ENCODE data around the gene ADCY10.
"Not testable (repeated sequence)": the region's sequence is repeated elsewhere in the genome, so short reads cannot be mapped to it uniquely, and the experiment has no call there.

The ADCY10 gene, protein sequence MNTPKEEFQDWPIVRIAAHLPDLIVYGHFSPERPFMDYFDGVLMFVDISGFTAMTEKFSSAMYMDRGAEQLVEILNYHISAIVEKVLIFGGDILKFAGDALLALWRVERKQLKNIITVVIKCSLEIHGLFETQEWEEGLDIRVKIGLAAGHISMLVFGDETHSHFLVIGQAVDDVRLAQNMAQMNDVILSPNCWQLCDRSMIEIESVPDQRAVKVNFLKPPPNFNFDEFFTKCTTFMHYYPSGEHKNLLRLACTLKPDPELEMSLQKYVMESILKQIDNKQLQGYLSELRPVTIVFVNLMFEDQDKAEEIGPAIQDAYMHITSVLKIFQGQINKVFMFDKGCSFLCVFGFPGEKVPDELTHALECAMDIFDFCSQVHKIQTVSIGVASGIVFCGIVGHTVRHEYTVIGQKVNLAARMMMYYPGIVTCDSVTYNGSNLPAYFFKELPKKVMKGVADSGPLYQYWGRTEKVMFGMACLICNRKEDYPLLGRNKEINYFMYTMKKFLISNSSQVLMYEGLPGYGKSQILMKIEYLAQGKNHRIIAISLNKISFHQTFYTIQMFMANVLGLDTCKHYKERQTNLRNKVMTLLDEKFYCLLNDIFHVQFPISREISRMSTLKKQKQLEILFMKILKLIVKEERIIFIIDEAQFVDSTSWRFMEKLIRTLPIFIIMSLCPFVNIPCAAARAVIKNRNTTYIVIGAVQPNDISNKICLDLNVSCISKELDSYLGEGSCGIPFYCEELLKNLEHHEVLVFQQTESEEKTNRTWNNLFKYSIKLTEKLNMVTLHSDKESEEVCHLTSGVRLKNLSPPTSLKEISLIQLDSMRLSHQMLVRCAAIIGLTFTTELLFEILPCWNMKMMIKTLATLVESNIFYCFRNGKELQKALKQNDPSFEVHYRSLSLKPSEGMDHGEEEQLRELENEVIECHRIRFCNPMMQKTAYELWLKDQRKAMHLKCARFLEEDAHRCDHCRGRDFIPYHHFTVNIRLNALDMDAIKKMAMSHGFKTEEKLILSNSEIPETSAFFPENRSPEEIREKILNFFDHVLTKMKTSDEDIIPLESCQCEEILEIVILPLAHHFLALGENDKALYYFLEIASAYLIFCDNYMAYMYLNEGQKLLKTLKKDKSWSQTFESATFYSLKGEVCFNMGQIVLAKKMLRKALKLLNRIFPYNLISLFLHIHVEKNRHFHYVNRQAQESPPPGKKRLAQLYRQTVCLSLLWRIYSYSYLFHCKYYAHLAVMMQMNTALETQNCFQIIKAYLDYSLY (N-terminal part only)

GRCh38 chr1:167913895-167914496, at the start of gene ADCY10:
Gene ADCY10, minus strand, starts transcription at chr1:167914134. Its CDS starts 8,994 bp downstream, at chr1:167905140.
- no peak for DNase-seq

- DNase-seq, result no peak
Observed at GRCh38 chr1:167957710-167958109, 43.8 kb upstream of the ADCY10 start.

GRCh38 chr1:167955915-167956314, 42.0 kb upstream of the ADCY10 start:
- DNase-seq, result no peak

- DNase-seq, result no peak
Observed at GRCh38 chr1:167950569-167950968, 36.6 kb upstream of the ADCY10 start.

DNA sequence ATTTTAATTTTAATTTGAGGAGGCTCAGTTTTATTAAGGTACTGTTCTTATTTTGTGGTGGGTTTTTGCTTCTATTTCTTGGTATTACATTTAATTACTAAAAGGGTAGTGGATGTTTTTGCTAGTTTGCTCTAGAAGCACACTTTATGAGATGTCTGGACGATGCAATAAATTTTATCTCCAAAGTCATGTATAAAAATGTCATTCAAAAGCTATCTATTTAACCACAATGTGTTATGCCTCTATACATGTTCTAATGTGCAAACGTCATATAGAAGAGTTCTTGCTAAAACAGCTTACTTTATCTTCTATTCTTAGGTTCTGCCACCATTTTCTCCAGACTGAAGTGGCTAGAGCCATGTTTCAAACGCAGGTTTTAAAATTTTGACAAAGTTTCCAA, 35.9 kb upstream of the ADCY10 start:
- DNase-seq, result no peak

- DNase-seq, result no peak
Observed at GRCh38 chr1:167947733-167948132, 33.8 kb upstream of the ADCY10 start.

DNA sequence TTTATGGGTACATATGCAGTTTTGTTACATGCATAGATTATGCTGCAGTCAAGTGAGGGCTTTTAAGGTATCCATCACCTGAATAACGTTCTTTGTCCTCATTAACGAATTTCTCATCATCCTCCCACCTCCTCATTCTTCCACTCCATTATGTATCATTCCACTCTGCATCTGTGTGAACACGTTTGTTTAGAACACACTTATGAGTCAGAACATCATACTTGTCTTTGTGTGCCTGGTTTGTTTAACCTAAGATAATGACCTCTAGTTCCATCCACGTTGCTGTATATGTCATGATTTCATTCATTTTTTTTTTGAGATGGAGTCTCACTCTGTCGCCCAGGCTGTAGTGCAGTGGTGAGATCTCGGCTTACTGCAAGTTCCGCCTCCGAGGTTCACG, 29.6 kb upstream of the ADCY10 start:
- DNase-seq, result no peak

DNA sequence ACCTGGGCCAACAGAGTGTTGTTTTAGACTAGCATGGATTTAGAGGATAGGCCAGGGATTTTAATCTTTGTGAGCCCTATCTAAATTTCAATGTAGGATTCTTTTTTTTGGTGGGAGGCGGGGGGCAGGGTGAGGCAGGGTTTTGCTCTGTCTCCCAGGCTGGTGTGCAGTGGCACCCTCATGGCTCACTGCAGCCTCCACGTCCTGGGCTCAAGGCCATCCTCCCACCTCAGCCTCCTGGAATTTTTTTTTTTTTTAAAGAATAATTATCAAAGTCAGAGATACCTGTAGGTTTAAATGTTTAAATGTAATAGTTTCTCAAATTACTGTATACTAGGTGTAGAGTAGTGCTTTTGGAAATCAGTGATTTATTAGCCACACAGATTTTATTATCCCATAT, 26.3 kb upstream of the ADCY10 start:
- DNase-seq, result no peak

DNA sequence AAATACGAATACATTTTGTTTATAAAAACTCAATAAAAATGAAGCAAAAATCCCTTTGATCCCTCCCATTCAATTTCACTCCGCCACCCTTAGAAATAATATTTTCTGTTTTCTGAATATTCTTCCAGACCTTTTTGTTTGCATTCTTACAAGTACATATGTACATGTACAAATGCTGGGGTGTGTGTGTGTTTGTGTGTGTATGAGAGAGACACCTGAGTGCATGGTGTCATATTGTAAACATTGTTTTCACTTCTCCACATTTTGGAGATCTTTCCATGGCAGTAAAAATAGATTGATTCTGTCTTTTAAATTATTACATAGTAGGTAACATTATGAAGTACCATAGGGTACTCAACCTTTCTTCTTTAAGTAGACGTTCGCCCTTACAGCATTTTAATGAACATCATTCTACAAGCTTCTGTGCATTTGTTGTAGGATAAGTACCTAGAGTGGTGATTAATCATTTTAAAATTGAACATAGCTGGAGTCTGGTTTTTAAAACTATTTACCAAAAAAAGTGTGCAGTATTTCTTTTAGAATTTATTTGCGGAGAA, 24.2 kb upstream of the ADCY10 start:
- DNase-seq, result peak; percentile 39

- DNase-seq, result no peak
Observed at GRCh38 chr1:167937709-167938010, 23.7 kb upstream of the ADCY10 start.

- peak; percentile 84 for DNase-seq
Observed at GRCh38 chr1:167936930-167937708, 23.2 kb upstream of the ADCY10 start, which contains the start of gene MPC2. Gene MPC2, minus strand, starts transcription at chr1:167937072. Its CDS starts 1,231 bp downstream, at chr1:167935841.

DNA sequence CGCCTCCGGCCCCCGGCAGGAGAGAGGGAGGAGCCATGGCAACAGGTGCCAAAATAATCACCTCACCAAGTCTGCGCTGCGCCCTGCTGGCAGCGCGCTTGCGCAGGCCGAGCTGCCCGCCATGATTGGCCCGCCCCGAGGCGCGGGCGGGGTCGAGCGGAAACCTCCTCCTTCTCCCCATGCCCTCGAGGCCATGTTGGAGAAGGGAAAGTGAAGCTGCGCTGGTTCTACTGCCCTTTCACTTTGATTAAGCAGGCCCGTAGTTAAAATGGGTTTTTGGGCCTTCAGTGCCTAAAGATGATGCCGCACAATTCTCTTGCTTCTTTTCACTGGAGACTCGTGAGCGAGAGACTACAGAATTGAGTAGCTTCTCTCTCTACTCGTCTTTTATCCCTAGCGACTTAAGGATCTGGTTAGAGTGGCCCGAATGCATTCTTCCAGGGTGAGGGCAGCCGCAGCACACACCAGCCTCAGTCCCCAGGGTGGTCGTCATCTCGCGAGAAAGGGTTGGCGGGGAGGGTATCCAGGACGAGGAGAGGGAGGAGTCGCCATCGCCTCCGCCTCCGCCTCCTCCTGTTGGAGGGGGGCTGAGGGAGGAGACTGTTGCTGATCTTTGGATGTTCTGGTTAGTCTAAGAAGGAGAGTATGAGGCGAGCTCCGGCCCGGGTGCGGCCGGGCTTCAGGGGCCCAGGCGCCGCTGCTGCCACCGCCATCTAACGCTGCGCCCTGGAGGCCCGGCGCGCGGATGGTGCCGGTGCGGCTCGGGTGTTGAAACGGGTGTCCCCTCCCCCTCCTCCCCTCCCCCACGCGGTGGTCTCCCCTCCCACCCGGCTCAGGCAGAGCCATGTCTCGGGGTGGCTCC, 22.4 kb upstream of the ADCY10 start, which contains the start of gene DCAF6:
DCAF6 (plus strand) TSS at position 616 of the 862 bp plus-strand sequence; CDS start at position 845, 229 bp downstream.
- DNase-seq, result peak; percentile 99

DNA sequence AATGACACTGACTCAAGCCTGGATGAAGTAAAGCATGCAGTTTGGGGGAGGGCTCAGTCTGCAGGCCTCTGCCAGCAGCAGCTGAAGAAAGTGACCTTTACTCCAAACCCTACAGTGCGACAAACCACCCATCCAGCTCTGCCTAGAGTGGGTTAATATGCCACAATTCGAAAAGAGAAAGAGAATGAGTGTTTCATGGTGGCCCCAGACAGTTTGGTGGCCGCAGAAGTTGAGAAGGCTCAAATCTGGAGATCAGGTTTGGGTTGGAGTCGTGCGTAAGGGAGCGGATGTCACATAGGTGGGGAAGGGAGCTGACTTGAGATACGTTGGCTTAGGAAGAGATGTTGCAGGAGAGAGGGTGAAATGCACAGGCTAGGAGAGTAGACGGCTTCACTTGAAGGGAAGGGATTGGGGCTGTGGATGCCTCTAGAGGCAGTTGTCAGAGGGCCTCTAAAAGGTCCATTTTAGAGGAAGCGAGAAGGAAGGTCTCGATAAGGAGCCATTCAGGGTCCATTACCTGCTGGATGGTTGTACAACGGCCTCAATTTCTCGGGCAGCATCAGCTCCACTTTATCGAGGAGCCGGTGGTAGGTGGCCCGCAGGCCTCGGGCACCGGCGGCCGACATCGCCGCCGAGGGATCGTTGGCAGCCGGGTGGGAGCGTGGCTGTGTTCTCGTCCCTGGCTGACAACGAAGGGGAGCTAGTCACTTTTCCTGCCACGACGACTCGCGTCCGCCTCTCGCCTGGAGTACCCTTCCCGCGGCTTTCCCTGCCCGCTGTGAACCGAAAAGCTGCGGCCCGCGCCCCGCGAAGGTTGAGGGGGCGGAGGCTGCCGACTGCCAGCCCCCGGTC, 21.5 kb upstream of the ADCY10 start:
- DNase-seq, result peak; percentile 48

- DNase-seq, result peak; percentile 43
Observed at GRCh38 chr1:167934426-167935215, 20.7 kb upstream of the ADCY10 start.

- no peak for DNase-seq
Observed at GRCh38 chr1:167933788-167934187, 19.9 kb upstream of the ADCY10 start.

- DNase-seq, result no peak
Observed at GRCh38 chr1:167929725-167930124, 15.8 kb upstream of the ADCY10 start.

DNA sequence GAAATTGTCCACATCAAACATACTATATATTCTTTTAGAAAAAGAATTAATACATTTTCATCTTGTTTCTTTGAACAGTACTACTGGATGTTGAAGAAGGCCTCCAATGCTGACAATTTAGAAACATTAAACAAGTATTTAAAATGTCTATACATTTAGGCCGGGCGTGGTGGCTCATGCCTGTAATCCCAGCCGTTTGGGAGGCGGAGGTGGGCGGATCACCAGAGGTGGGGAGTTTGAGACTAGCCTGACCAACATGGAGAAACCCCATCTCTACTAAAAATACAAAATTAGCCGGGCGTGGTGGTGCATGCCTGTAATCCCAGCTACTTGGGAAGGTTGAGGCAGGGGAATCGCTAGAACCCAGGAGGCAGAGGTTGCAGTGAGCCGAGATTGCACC, 15.0 kb upstream of the ADCY10 start:
- DNase-seq, result not testable (repeated sequence)

DNA sequence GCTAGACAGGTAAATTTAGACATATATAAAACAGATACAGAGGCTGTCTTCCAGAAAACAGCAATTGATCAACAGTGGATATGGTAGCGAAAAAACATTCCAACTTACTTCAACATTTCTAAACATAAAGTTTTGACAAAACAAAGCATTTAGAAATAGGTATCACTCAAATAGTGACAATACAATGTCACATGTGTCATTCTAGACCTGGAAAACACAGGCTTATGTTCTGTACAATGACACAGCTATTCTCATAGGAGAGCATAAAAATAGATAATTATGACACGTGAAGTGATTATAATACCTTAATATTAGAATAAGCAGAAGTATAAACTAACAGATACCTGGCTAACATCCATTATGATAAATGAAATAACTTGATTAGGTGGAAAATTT, 14.5 kb upstream of the ADCY10 start:
- no peak for DNase-seq
